Testis (tissue), 3 donors: ENCODE measurements around the gene RBMX. TPM values are rescaled to one million over a fixed set of nuclear protein-coding genes. Genes with fewer than 3 reads are reported as not detected.

ENCODE experiments used
- DNase-seq: peaks from one replicate; pipeline ENCODE4 v3.0.0-alpha.2; 2019
- H3K27ac ChIP-seq, 2 donors: fragments of 200-600 bp; sonication (generic); one replicate each; pipeline ENCODE4 v1.5.1; 2019
- H3K27me3 ChIP-seq: fragments of 200-600 bp; sonication (generic); one replicate; pipeline ENCODE4 v1.5.1; 2019
- H3K36me3 ChIP-seq: fragments of 200-600 bp; sonication (generic); one replicate; pipeline ENCODE4 v1.5.1; 2017; ENCODE audit warnings: low read depth; ENCODE audit errors: missing control alignments
- H3K4me1 ChIP-seq: fragments of 200-600 bp; sonication (generic); one replicate; pipeline ENCODE4 v1.5.1; 2019
- H3K4me3 ChIP-seq, 2 donors: fragments of 200-600 bp; sonication (generic); one replicate each; pipeline ENCODE4 v1.5.1; 2017 to 2019
- H3K9me3 ChIP-seq: fragments of 200-600 bp; sonication (generic); one replicate; pipeline ENCODE4 v1.5.1; 2017
- CTCF ChIP-seq, 3 experiments: fragments of 450-650 bp in 2 of 3; fragments of 200-600 bp in 1 of 3; sonication (generic) in 1 of 3; IDR thresholded peaks; one replicate each; pipeline ENCODE4 v1.5.1; 2016 to 2019; ENCODE audit warnings: antibody characterized with exemption in 3 of 3, mild to moderate bottlenecking in 2 of 3, moderate library complexity in 1 of 3
- POLR2A ChIP-seq: fragments of 450-650 bp; IDR thresholded peaks from one replicate; pipeline ENCODE4 v1.6.1; 2017; ENCODE audit warnings: antibody characterized with exemption, mild to moderate bottlenecking, moderate library complexity
- WGBS, 2 donors: methylation state at CpG; one replicate each; pipeline ENCODE4 v1.1.5; 2018; 5-methylcytosine and 5-hydroxymethylcytosine counted together
- intact Hi-C: fragments of 100-400 bp; cut with DNase I; formaldehyde crosslinking; loops from one replicate; pipeline ENCODE4 v1.15.1; 2023; ENCODE audit warnings: low total_unique reads
- polyA plus RNA-seq: library from polyadenylated mRNA; stranded (reverse); fragments of 350-450 nt; fragmentation: Illumina TruSeq; extraction: RNeasy Lipid Tissue Mini Kit (QIAGEN cat#74804); gene quantifications from one replicate; pipeline ENCODE4 v1.2.3, GENCODE V29; 2014; ENCODE audit warnings: low read depth, low replicate concordance; ENCODE audit not compliant: insufficient read depth
- total RNA-seq, 2 donors: library from RNA; depleted of rRNA; stranded (reverse); fragments of >200 nt; gene quantifications; one replicate each; pipeline ENCODE4 v1.2.3, GENCODE V29; 2016

Gene RBMX
- total and polyA plus RNA-seq, 3 donors from 2014 or later, result 106 to 164 (median 135) TPM

- H3K27ac ChIP-seq, result no peak overlapping the region
- no peaks in the 10 kb centered on the region for H3K27me3 ChIP-seq
- no peak for TF ChIP-seq POLR2A
- no peak for TF ChIP-seq CTCF (IDR thresholded peaks at IDR 0.05)
- H3K36me3 ChIP-seq, result no peaks in the 10 kb centered on the region
- intact Hi-C loops, result no loop called here
- no peak overlapping the region for H3K4me3 ChIP-seq
- no peaks in the 10 kb centered on the region for H3K4me1 ChIP-seq
- DNase-seq, result no peak
- no peaks in the 10 kb centered on the region for H3K9me3 ChIP-seq
- WGBS, 2 donors, result 93 to 98% methylated on average over 2 to 7 of the region's 8 CpGs
These were observed 24.5 kb downstream of the RBMX start for GRCh38 chrX:136856050-136856449.

- no peaks in the 10 kb centered on the region for H3K27me3 ChIP-seq
- intact Hi-C loops, result no loop called here
- no peaks in the 10 kb centered on the region for H3K36me3 ChIP-seq
- no peaks in the 10 kb centered on the region for H3K4me1 ChIP-seq
- whole genome bisulfite sequencing, 2 donors, result 84 to 98% methylated on average over 3 of the region's 3 CpGs
- no peak overlapping the region for H3K27ac ChIP-seq
- no peak overlapping the region for H3K4me3 ChIP-seq
- no peaks in the 10 kb centered on the region for H3K9me3 ChIP-seq
- no peak for TF ChIP-seq CTCF (IDR thresholded peaks at IDR 0.05)
- no peak for TF ChIP-seq POLR2A
- DNase-seq, result no peak
These were observed 29.0 kb downstream of the RBMX start for GRCh38 chrX:136851526-136851925.

GRCh38 chrX:136850441-136851175 is 29.9 kb downstream of the RBMX start:
- WGBS, 2 donors, result 79 to 84% methylated on average over 8 to 9 of the region's 9 CpGs
- no peaks in the 10 kb centered on the region for H3K27me3 ChIP-seq
- no peak overlapping the region for H3K27ac ChIP-seq
- TF ChIP-seq CTCF (IDR thresholded peaks at IDR 0.05) (no peak), POLR2A (no peak)
- intact Hi-C loops, result no loop called here
- no peak overlapping the region for H3K4me3 ChIP-seq
- H3K9me3 ChIP-seq, result no peaks in the 10 kb centered on the region
- no peaks in the 10 kb centered on the region for H3K4me1 ChIP-seq
- no peak for DNase-seq
- H3K36me3 ChIP-seq, result no peaks in the 10 kb centered on the region

GRCh38 chrX:136849395-136849794 is 31.1 kb downstream of the RBMX start:
- Histone ChIP-seq H3K36me3 (no peaks in the 10 kb centered on the region), H3K9me3 (no peaks in the 10 kb centered on the region), H3K27ac (no peak overlapping the region), H3K27me3 (no peaks in the 10 kb centered on the region), H3K4me1 (no peaks in the 10 kb centered on the region), H3K4me3 (no peak overlapping the region)
- no peak for DNase-seq
- TF ChIP-seq CTCF (IDR thresholded peaks at IDR 0.05) (no peak), POLR2A (no peak)
- 96 to 97% methylated on average over 3 of the region's 3 CpGs for WGBS, 2 donors
- intact Hi-C loops, result no loop called here

- Histone ChIP-seq H3K27me3 (no peaks in the 10 kb centered on the region), H3K36me3 (no peaks in the 10 kb centered on the region), H3K9me3 (no peaks in the 10 kb centered on the region), H3K27ac (no peak overlapping the region), H3K4me1 (no peaks in the 10 kb centered on the region), H3K4me3 (no peak overlapping the region)
- WGBS, 2 donors, result 94 to 100% methylated on average over 2 of the region's 2 CpGs
- no peak for DNase-seq
- TF ChIP-seq POLR2A (no peak), CTCF (IDR thresholded peaks at IDR 0.05) (no peak)
- intact Hi-C loops, result no loop called here
These were observed 32.7 kb downstream of the RBMX start for GRCh38 chrX:136847874-136848273.
